ENCODE measurements around the gene TSSK3.

The TSSK3 gene

GRCh38 chr1:32400876-32401631, 38.7 kb downstream of the TSSK3 start:
- DNase-seq (ENCODE audit: low read depth in 2 of 2): peak; percentile 11 to 50

- DNase-seq (ENCODE audit: low read depth in 2 of 2): no peak
These were observed 42.6 kb downstream of the TSSK3 start for GRCh38 chr1:32404946-32405345.

GRCh38 chr1:32405672-32406467, 43.5 kb downstream of the TSSK3 start:
- DNase-seq (ENCODE audit: low read depth in 2 of 2): no peak

GRCh38 chr1:32406629-32407111, 44.3 kb downstream of the TSSK3 start:
- no peak for DNase-seq (ENCODE audit: low read depth in 2 of 2)

- no peak for DNase-seq (ENCODE audit: low read depth in 2 of 2)
These were observed 48.9 kb downstream of the TSSK3 start for GRCh38 chr1:32411261-32411660.

- peak; percentile 43 to 52 for DNase-seq (ENCODE audit: low read depth in 2 of 2)
These were observed 51.3 kb downstream of the TSSK3 start for GRCh38 chr1:32413507-32414185.
